Uterus (tissue), 2 donors: ENCODE data around the gene NUCB2.

Experiments
- CTCF ChIP-seq, 4 experiments: fragments of 200-600 bp in 2 of 4; fragments of 450-650 bp in 2 of 4; sonication (generic) in 2 of 4; IDR thresholded peaks; one replicate each; pipeline ENCODE4 v1.5.1; 2016 to 2019; ENCODE audit warnings: antibody characterized with exemption in 4 of 4, mild to moderate bottlenecking in 2 of 4, moderate library complexity in 1 of 4
- POLR2A ChIP-seq, 2 donors: fragments of 450-650 bp; IDR thresholded peaks; one replicate each; pipeline ENCODE4 v1.6.1; 2016; ENCODE audit warnings: antibody characterized with exemption in 2 of 2, mild to moderate bottlenecking in 1 of 2, moderate library complexity in 1 of 2

- TF ChIP-seq POLR2A (IDR thresholded peaks at IDR 0.05) (no peak), CTCF (IDR thresholded peaks at IDR 0.05) (no peak)
Observed at GRCh38 chr11:17369684-17370243, 93.2 kb downstream of the NUCB2 start.
